HG02623 (cell line): Measurements from ENCODE around the gene ASZ1.

Experiments
- ATAC-seq: cut with Tn5 transposase; IDR thresholded peaks from one replicate; pipeline ENCODE4 v1.9.1; 2021; ENCODE audit warnings: moderate library complexity; ENCODE audit not compliant: unreplicated experiment

The ASZ1 gene

DNA sequence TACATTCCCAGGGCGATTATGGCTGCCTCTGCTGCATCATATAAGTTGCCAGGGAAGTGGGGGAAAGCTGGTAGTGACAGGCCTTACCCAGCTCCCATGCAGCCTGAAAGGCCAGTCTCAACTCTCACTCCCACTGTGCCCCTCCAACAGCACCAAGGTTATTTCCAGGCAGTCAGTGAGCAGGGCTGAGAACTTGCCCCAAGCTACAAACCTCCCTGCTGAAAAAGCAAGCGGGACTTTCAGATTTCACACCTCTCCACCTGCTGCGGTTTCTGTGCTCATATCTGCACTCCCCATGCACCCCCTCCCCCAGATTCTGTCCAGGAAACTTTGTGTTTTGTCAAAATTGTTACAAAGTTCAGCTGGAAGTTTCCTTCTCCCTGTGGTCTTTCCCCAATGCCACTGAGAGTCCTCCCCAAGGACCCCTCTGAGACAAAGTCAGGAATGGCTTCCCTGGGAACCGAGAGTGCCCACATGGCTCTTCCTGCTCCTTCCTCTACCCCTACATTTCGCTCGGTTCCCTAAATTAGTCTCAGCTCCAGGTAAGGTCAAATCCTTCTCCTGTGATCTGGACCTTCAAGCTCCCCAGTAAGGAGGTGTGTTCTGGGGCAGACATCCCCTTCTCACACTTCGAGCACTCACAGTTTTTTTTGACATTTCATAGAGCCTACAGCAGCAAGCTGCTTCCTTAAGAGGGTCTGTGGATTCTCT, 79.2 kb downstream of the ASZ1 start:
- ATAC-seq, result peak; percentile 94

DNA sequence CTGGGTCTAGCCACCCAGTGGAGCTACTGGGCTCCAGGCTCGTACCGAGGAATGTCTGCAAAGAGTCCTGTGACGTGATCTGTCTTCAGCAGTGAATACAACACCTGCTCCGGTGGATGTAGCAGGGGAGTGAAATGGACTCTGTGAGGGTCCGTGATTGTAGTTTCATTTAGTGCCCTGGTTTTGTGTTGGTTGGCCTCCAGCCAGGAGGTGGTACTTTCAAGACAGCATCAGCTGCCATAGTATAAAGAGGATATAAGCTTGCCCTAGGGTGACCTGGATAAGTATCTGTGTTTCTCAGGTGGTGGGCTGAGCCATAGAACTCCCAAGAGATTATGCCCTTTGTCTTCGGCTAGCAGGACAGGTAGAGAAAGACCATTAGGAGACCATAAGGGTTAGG, 79.8 kb downstream of the ASZ1 start:
- ATAC-seq, result no peak

DNA sequence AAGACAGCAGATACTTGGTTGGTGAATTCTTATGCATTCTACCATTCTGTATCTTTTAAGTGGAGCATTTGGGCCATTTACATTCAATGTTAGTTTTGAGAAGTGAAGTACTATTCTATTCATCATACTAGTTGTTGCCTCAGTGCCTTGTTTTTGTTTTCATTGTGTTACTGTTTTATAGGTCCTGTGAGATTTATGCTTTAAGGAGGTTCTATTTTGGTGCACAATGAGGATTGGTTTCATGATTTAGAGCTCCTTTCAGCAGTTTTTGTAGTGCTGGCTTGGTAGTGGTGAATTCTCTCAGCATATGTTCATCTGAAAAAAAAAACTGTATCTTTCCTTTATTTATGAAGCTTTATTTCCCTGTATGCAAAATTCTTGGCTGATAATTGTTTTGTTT, 81.1 kb downstream of the ASZ1 start:
- no peak for ATAC-seq

DNA sequence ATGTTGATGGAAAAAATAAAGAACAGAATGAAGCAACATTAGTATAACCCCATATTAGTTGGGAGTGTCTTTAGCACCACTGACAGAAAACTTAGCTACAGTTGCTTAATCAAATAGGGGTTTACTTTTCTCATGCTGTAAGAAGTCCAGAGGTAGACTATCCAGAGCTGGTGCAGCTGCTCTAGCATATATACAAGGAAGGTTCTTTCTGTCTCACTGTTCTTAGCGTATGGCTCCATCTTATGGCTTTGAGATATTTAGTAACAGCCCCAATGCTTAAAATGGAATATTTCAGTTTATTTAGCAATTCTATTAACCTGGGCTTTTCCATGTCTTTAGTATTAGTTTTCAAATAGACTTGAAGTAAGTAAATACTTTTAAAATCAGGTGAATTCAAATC, 89.3 kb downstream of the ASZ1 start:
- no peak for ATAC-seq

DNA sequence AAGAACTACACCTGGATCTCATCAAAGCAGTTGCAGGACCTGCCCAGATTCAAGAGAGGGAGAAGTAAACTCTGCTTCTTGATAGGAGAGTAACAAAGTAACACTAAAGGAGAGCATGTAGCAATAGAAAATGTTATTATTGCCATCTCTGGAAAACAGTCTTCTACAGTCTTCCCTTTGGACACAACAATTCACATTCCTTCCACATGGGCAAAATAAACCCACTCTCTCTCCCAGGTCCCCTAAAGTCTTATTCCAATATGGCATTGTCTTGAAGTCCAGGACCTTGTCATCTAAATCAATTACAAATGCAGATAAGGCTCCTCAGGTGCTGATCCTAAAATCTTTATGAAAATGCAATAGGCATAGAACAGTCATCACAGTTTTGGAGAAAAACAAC, 94.1 kb downstream of the ASZ1 start:
- ATAC-seq, result no peak

DNA sequence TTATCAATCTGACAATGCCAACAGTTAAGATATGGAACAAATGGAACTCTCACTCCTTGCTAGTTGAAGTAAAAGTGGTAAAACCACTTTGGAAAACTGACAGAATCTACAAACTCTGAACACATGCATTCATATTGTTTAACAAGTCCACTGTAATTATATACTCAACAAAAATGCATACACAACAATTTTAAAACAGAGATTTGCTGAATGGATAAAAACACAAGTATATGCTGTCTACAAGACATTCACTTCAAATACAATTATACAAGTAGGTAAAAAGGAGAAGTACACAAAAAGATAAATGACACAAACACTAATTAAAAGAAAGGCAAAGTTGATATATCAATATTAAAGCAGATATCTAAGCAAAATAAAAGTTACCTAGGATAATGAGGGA, 95.3 kb downstream of the ASZ1 start:
- no peak for ATAC-seq

DNA sequence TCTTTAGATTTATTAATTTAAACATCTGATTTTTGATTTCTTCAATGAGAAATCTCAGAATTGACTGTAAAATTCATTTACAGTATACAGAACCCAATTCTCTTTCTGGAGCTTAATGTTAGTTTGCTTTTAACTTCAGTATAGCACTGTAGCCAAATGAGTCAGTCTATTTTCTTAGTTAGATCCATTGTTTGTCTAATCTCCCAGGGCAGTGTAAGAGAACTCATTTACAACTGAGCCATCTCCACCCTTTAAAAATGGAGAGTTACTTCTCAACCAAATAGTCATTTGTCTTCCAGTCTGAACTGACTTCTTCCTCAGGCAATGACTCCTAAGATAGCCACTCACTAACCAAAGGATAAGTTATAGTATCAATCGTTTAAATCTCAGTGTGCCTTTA, 101.5 kb downstream of the ASZ1 start:
- ATAC-seq, result no peak

DNA sequence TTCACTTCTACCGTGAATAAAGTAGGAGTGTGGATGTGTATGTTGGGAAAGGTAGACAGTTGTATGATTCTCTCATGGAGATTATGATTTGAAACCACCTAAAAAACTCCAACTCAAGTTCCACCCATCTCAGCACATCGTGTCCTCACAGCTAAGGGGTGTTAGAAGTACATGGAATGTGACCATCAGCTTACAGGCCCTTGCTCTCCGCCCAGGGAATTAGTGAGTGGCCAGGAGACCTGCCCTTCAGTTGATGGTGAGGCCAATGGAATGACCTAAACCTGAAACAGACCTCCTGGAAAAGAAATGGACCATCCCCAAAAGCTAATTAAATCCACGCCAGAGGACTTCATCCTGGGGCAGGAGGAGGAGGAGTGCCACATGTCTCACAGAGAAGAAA, 102.3 kb downstream of the ASZ1 start:
- no peak for ATAC-seq

DNA sequence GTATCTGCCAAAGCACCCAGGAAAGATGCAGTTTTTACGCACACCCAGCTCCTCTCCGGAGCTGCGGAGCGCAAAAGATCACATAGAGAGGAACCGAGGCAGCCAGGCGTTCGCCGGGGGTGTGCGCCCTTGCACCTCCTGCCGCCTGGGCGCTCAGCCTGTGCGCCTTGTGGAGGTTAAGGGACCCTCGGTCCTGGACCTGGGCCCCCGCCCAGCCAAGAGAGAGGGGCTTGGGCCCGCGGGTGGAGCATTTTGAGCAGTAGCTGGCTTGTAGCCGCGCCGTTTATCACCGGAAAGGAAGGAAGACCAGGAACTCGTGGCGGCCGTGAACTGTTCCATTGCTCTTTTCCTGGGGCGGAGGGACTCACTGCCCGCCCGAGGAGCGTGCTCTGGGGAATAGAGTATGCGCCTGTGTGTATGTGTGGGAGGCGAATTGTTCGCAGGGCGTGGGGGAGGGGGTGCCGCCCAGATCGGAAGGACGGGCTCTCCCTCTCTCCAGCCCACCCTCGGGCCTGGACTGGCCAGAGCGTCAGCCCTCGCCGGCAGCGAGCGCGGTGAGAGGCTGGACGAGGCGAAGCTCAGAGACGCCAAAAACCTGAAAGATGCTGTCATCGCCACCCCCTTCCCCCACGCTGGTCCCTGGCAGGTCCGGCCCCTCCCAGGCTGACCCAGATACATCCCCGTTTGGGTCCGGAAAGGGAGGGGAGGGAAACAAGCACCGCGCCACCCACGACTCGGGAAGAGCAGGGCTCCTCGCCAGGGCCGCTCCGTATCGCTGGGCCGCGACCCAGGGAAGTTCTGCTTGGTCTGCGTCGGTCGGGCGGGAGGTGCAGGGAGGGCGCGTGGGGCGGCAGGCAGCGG, 103.2 kb downstream of the ASZ1 start:
- ATAC-seq, result no peak

DNA sequence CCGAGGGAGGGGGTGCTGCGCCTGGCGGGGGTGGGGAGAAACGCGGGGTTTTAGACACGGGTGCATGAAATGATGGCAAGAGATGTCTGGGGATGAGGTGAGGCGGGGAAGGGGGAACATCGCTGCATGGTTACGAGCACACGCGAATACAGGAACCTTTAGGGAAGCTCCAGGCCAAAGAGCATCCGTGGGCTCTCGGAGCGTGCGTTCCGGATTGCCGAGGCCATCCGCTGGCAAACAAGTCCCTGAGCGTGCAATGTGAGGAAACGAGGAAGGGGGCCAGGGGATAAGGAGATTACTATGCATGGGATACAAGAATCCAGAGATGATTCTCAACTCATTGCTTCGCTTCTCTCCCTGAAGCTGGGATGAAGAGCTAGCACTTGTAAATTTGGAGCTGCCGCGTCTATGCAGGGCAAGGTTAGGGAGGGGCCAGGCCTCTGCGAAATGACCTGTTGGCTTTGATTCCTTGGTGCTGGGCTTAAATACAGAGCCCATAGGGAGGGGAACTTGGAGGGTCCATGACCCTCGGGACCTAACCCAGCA, 103.9 kb downstream of the ASZ1 start:
- no peak for ATAC-seq

DNA sequence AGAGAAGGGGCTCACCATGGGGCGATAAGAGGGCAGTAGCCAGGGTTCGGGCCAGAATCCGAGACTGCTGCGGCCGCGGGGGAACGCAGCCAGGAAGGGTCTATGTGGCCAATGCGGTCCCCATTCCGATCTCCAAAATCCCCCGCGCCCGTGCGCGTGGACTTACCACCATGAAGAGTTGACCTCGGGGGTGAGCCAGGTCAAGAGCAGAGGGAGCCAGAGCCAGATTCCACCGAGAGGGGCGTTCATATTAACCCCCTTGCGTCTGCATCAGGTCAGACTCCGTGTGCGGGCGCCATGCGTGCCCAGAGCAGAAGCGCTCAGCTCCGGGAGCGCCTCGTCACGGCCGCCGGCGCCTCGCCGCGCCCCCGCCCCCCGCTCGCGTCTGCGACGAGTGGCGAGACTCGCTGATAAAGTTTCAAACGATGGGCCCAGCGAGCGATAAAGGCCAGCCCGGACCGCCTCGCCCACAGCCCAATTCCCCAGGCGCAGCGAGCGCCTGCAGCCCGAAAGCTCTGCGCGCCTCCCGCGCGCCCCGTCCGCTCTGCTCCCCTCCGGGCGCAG, 104.5 kb downstream of the ASZ1 start, which contains the start of gene WNT2:
TSS of gene WNT2 (minus strand) at position 318 of the 564 bp plus-strand sequence. CDS start at position 249, 69 bp downstream.
- ATAC-seq, result no peak

DNA sequence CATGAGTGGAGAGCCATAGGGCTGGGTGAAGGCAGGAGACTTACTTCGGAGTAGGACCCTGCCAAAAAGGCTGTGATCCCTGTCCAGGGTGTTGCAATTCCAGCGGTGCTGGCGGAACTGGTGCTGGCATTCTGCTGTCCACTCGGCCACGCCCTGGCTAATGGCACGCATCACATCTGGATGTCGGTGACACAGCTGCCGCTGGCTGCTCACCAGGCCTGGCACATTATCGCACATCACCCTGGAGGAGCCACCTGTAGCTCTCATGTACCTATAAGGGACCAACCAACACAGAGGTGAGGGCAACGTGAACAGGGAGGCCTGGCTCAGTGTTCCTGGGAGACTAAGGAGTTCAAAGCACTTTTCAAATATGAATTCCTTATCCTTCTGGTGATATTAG, 106.8 kb downstream of the ASZ1 start:
- no peak for ATAC-seq

DNA sequence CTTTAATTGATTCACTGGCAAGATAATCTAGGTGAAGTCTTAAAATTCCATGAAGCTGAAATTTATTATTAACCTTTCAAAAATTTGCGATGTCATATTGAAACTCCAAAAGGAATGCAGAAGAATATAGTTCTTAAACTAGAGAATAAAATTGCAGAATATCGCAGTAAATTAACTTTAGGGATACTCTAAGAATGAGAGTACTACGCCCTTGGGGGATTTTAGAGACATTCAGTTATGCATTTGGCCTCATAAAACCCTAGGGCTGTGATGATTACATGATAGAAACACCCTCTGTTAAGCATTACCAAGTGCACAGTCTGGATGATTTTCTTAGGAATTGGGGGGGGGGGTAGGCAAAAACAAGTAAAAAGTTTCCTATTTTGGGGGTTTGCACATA, 108.1 kb downstream of the ASZ1 start:
- no peak for ATAC-seq

DNA sequence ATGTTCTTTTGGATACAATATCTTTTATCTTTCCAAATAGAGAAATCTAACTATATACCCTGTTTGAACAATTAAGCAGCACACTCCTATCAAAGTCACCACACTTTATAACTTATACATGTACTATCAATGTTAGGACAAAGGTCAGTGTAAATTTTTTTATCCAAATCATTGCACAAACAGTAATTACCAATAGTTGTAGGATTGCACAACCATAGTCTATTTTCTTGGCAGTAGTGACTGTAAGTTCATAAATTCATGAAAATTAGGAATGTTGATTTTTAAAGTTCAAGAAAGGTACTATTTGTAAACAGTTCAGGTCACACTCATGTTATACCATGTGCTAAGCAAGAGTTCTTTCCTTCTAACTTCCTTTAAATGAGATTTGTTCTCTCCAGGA, 113.7 kb downstream of the ASZ1 start:
- ATAC-seq, result no peak
